ENCODE results near the gene BEX5.
A peak's percentile ranks its signal among the peaks of the same experiment; 100 is the strongest.
"Not testable (repeated sequence)": the region's sequence is repeated elsewhere in the genome, so short reads cannot be mapped to it uniquely, and the experiment has no call there.

The BEX5 gene

GRCh38 chrX:102138064-102138463 lies 17.7 kb downstream of the BEX5 start:
- H3K4me1 ChIP-seq (ENCODE audit: insufficient read depth, low read length, poor library complexity, severe bottlenecking) = no peaks in the 10 kb centered on the region
- no peak overlapping the region for H2AFZ ChIP-seq (ENCODE audit: low read length)
- no peaks in the 10 kb centered on the region for H3K27me3 ChIP-seq (ENCODE audit: insufficient read depth, low read length, poor library complexity, severe bottlenecking)
- H3K9me3 ChIP-seq (ENCODE audit: insufficient read depth, low read depth, low read length) = no peaks in the 10 kb centered on the region
- no peaks in the 10 kb centered on the region for H3F3A ChIP-seq (ENCODE audit: low read depth)
- H3K4me2 ChIP-seq (ENCODE audit: low read depth, low read length, poor library complexity, severe bottlenecking) = no peak overlapping the region
- no peaks in the 10 kb centered on the region for H3K9me2 ChIP-seq (replicated peaks; ENCODE audit: low read depth, low read length)
- no peaks in the 10 kb centered on the region for H3K36me3 ChIP-seq (ENCODE audit: insufficient read depth, low read length)
- H3K79me2 ChIP-seq (ENCODE audit: insufficient read depth, low read length) = no peaks in the 10 kb centered on the region
- no peak overlapping the region for H3K4me3 ChIP-seq (ENCODE audit: low read length, poor library complexity, severe bottlenecking)
- no peaks in the 10 kb centered on the region for H4K20me1 ChIP-seq (ENCODE audit: insufficient read depth, low read length, poor library complexity, severe bottlenecking)
- H3K9ac ChIP-seq (ENCODE audit: low read depth, low read length, poor library complexity, severe bottlenecking) = no peak overlapping the region
- TF ChIP-seq EZH2phosphoT487 (IDR thresholded peaks at IDR 0.05; ENCODE audit: borderline replicate concordance) = no peak
- TF ChIP-seq CTCF (conservative IDR thresholded peaks at IDR 0.05; ENCODE audit: low read length) = no peak

GRCh38 chrX:102129473-102129872 lies 26.3 kb downstream of the BEX5 start:
- Histone ChIP-seq H4K20me1 (ENCODE audit: insufficient read depth, low read length, poor library complexity, severe bottlenecking) (no peaks in the 10 kb centered on the region), H3K36me3 (ENCODE audit: insufficient read depth, low read length) (no peaks in the 10 kb centered on the region), H2AFZ (ENCODE audit: low read length) (no peak overlapping the region), H3K4me1 (ENCODE audit: insufficient read depth, low read length, poor library complexity, severe bottlenecking) (no peaks in the 10 kb centered on the region), H3K9ac (ENCODE audit: low read depth, low read length, poor library complexity, severe bottlenecking) (no peak overlapping the region), H3K9me2 (replicated peaks; ENCODE audit: low read depth, low read length) (no peaks in the 10 kb centered on the region), H3K27me3 (ENCODE audit: insufficient read depth, low read length, poor library complexity, severe bottlenecking) (no peaks in the 10 kb centered on the region), H3K9me3 (ENCODE audit: insufficient read depth, low read depth, low read length) (no peaks in the 10 kb centered on the region), H3K4me3 (ENCODE audit: low read length, poor library complexity, severe bottlenecking) (no peak overlapping the region), H3K4me2 (ENCODE audit: low read depth, low read length, poor library complexity, severe bottlenecking) (no peak overlapping the region), H3F3A (ENCODE audit: low read depth) (no peaks in the 10 kb centered on the region), H3K79me2 (ENCODE audit: insufficient read depth, low read length) (no peaks in the 10 kb centered on the region)
- TF ChIP-seq EZH2phosphoT487 (IDR thresholded peaks at IDR 0.05; ENCODE audit: borderline replicate concordance) = no peak
- peak; percentile 54 for TF ChIP-seq CTCF (conservative IDR thresholded peaks at IDR 0.05; ENCODE audit: low read length)

GRCh38 chrX:102126863-102127262 lies 28.9 kb downstream of the BEX5 start:
- H3K9ac ChIP-seq (ENCODE audit: low read depth, low read length, poor library complexity, severe bottlenecking) = no peak overlapping the region
- H3K4me1 ChIP-seq (ENCODE audit: insufficient read depth, low read length, poor library complexity, severe bottlenecking) = no peaks in the 10 kb centered on the region
- no peaks in the 10 kb centered on the region for H3K9me2 ChIP-seq (replicated peaks; ENCODE audit: low read depth, low read length)
- no peak overlapping the region for H3K4me2 ChIP-seq (ENCODE audit: low read depth, low read length, poor library complexity, severe bottlenecking)
- TF ChIP-seq CTCF (conservative IDR thresholded peaks at IDR 0.05; ENCODE audit: low read length) (no peak), EZH2phosphoT487 (IDR thresholded peaks at IDR 0.05; ENCODE audit: borderline replicate concordance) (no peak)
- no peaks in the 10 kb centered on the region for H3K27me3 ChIP-seq (ENCODE audit: insufficient read depth, low read length, poor library complexity, severe bottlenecking)
- no peaks in the 10 kb centered on the region for H3K9me3 ChIP-seq (ENCODE audit: insufficient read depth, low read depth, low read length)
- H3K4me3 ChIP-seq (ENCODE audit: low read length, poor library complexity, severe bottlenecking) = no peak overlapping the region
- no peaks in the 10 kb centered on the region for H4K20me1 ChIP-seq (ENCODE audit: insufficient read depth, low read length, poor library complexity, severe bottlenecking)
- H3F3A ChIP-seq (ENCODE audit: low read depth) = no peaks in the 10 kb centered on the region
- no peaks in the 10 kb centered on the region for H3K36me3 ChIP-seq (ENCODE audit: insufficient read depth, low read length)
- H2AFZ ChIP-seq (ENCODE audit: low read length) = no peak overlapping the region; the same call in 1 of the 2 replicates
- H3K79me2 ChIP-seq (ENCODE audit: insufficient read depth, low read length) = no peaks in the 10 kb centered on the region

- not testable (repeated sequence) for H4K20me1 ChIP-seq (ENCODE audit: insufficient read depth, low read length, poor library complexity, severe bottlenecking); H3K9ac ChIP-seq (ENCODE audit: low read depth, low read length, poor library complexity, severe bottlenecking); H3K27me3 ChIP-seq (ENCODE audit: insufficient read depth, low read length, poor library complexity, severe bottlenecking); H3K9me2 ChIP-seq (replicated peaks; ENCODE audit: low read depth, low read length); H3K36me3 ChIP-seq (ENCODE audit: insufficient read depth, low read length); H2AFZ ChIP-seq (ENCODE audit: low read length); H3K4me1 ChIP-seq (ENCODE audit: insufficient read depth, low read length, poor library complexity, severe bottlenecking); H3K4me2 ChIP-seq (ENCODE audit: low read depth, low read length, poor library complexity, severe bottlenecking); H3K79me2 ChIP-seq (ENCODE audit: insufficient read depth, low read length); H3K9me3 ChIP-seq (ENCODE audit: insufficient read depth, low read depth, low read length); H3F3A ChIP-seq (ENCODE audit: low read depth); H3K4me3 ChIP-seq (ENCODE audit: low read length, poor library complexity, severe bottlenecking)
These were observed 29.5 kb downstream of the BEX5 start for GRCh38 chrX:102126080-102126818.

- not testable (repeated sequence) for H2AFZ ChIP-seq (ENCODE audit: low read length); H3K9ac ChIP-seq (ENCODE audit: low read depth, low read length, poor library complexity, severe bottlenecking); H3K4me1 ChIP-seq (ENCODE audit: insufficient read depth, low read length, poor library complexity, severe bottlenecking); H3K4me3 ChIP-seq (ENCODE audit: low read length, poor library complexity, severe bottlenecking); H3K9me2 ChIP-seq (replicated peaks; ENCODE audit: low read depth, low read length); H3K27me3 ChIP-seq (ENCODE audit: insufficient read depth, low read length, poor library complexity, severe bottlenecking); H3K36me3 ChIP-seq (ENCODE audit: insufficient read depth, low read length); H3K79me2 ChIP-seq (ENCODE audit: insufficient read depth, low read length); H3F3A ChIP-seq (ENCODE audit: low read depth); H3K9me3 ChIP-seq (ENCODE audit: insufficient read depth, low read depth, low read length); H3K4me2 ChIP-seq (ENCODE audit: low read depth, low read length, poor library complexity, severe bottlenecking); H4K20me1 ChIP-seq (ENCODE audit: insufficient read depth, low read length, poor library complexity, severe bottlenecking)
These were observed 30.3 kb downstream of the BEX5 start, which contains the start of gene TCEAL2 for GRCh38 chrX:102125436-102125835. Gene TCEAL2 (plus strand): TSS chrX:102125679. CDS start chrX:102126831, 1,152 bp downstream.

Measured in Loucy (cell line).